Parathyroid adenoma (tissue), 2 donors: ENCODE results near the gene TAMALIN.

Source experiments
- H2AFZ ChIP-seq: fragments of 300-600 bp; sonication (generic); one replicate; pipeline ENCODE4 v1.7.0; 2017; ENCODE audit warnings: antibody characterized with exemption, mild to moderate bottlenecking
- H3K27ac ChIP-seq: fragments of 300-600 bp; sonication (generic); one replicate; pipeline ENCODE4 v1.7.0; 2017
- H3K27me3 ChIP-seq: fragments of 300-600 bp; sonication (generic); one replicate; pipeline ENCODE4 v1.7.0; 2017; ENCODE audit warnings: low read length; ENCODE audit not compliant: control insufficient read depth, insufficient read depth
- H3K36me3 ChIP-seq: fragments of 300-600 bp; sonication (generic); one replicate; pipeline ENCODE4 v1.7.0; 2017; ENCODE audit warnings: low read length; ENCODE audit not compliant: control insufficient read depth, insufficient read depth
- H3K4me1 ChIP-seq: fragments of 300-600 bp; sonication (generic); one replicate; pipeline ENCODE4 v1.7.0; 2017; ENCODE audit warnings: control low read depth
- H3K4me2 ChIP-seq: fragments of 300-600 bp; sonication (generic); one replicate; pipeline ENCODE4 v1.7.0; 2017; ENCODE audit warnings: low read length
- H3K4me3 ChIP-seq: fragments of 300-600 bp; sonication (generic); one replicate; pipeline ENCODE4 v1.7.0; 2017; ENCODE audit warnings: low read depth, low read length
- H3K79me2 ChIP-seq: fragments of 300-600 bp; sonication (generic); one replicate; pipeline ENCODE4 v1.7.0; 2017; ENCODE audit warnings: control low read depth
- H3K9ac ChIP-seq: fragments of 300-600 bp; sonication (generic); one replicate; pipeline ENCODE4 v1.7.0; 2017; ENCODE audit warnings: mild to moderate bottlenecking
- H3K9me3 ChIP-seq: fragments of 300-600 bp; sonication (generic); one replicate; pipeline ENCODE4 v1.7.0; 2017; ENCODE audit warnings: low read length; ENCODE audit not compliant: control insufficient read depth
- CTCF ChIP-seq: fragments of 300-600 bp; sonication (generic); IDR thresholded peaks from one replicate; pipeline ENCODE4 v1.7.0; 2017; ENCODE audit warnings: antibody characterized with exemption, mild to moderate bottlenecking
- donor health status: primary hyperparathyroidism.

Gene TAMALIN

GRCh38 chr12:51986834-51987233, 19.9 kb upstream of the TAMALIN start:
- no peak for TF ChIP-seq CTCF
- Histone ChIP-seq H3K9me3 (no peaks in the 10 kb centered on the region), H3K4me1 (no peaks in the 10 kb centered on the region), H3K9ac (no peak overlapping the region), H3K4me2 (no peak overlapping the region), H3K79me2 (peaks cover 5% of the 10 kb centered on the region), H3K36me3 (no peaks in the 10 kb centered on the region), H3K27me3 (no peaks in the 10 kb centered on the region), H3K4me3 (no peak overlapping the region), H3K27ac (no peak overlapping the region), H2AFZ (no peak overlapping the region)

- Histone ChIP-seq H3K4me3 (no peak overlapping the region), H3K9ac (no peak overlapping the region), H3K79me2 (peaks cover 8% of the 10 kb centered on the region), H3K4me1 (no peaks in the 10 kb centered on the region), H3K4me2 (no peak overlapping the region), H3K27ac (no peak overlapping the region), H3K27me3 (no peaks in the 10 kb centered on the region), H3K9me3 (no peaks in the 10 kb centered on the region), H2AFZ (no peak overlapping the region), H3K36me3 (no peaks in the 10 kb centered on the region)
- no peak for TF ChIP-seq CTCF
These were observed 14.5 kb upstream of the TAMALIN start for GRCh38 chr12:51992246-51992645.

GRCh38 chr12:51994539-51994820, 12.3 kb upstream of the TAMALIN start:
- Histone ChIP-seq H3K4me3 (no peak overlapping the region), H2AFZ (no peak overlapping the region), H3K79me2 (peaks cover 5% of the 10 kb centered on the region), H3K27ac (no peak overlapping the region), H3K9me3 (no peaks in the 10 kb centered on the region), H3K27me3 (no peaks in the 10 kb centered on the region), H3K4me2 (no peak overlapping the region), H3K4me1 (no peaks in the 10 kb centered on the region), H3K9ac (no peak overlapping the region), H3K36me3 (no peaks in the 10 kb centered on the region)
- TF ChIP-seq CTCF = no peak

- Histone ChIP-seq H3K79me2 (peaks cover 5% of the 10 kb centered on the region), H3K9me3 (no peaks in the 10 kb centered on the region), H2AFZ (no peak overlapping the region), H3K4me1 (no peaks in the 10 kb centered on the region), H3K9ac (no peak overlapping the region), H3K27ac (no peak overlapping the region), H3K4me3 (no peak overlapping the region), H3K27me3 (no peaks in the 10 kb centered on the region), H3K4me2 (no peak overlapping the region), H3K36me3 (no peaks in the 10 kb centered on the region)
- no peak for TF ChIP-seq CTCF
These were observed 11.8 kb upstream of the TAMALIN start for GRCh38 chr12:51994959-51995358.

GRCh38 chr12:51997136-51997535, 9.6 kb upstream of the TAMALIN start:
- Histone ChIP-seq H3K4me3 (no peak overlapping the region), H3K9ac (no peak overlapping the region), H3K4me1 (no peaks in the 10 kb centered on the region), H3K36me3 (no peaks in the 10 kb centered on the region), H3K27ac (no peak overlapping the region), H3K4me2 (no peak overlapping the region), H2AFZ (no peak overlapping the region), H3K27me3 (no peaks in the 10 kb centered on the region), H3K9me3 (no peaks in the 10 kb centered on the region), H3K79me2 (peaks cover 5% of the 10 kb centered on the region)
- no peak for TF ChIP-seq CTCF
